HG02943 (cell line): ENCODE measurements around the gene ACSS1.

Experiments
- ATAC-seq: cut with Tn5 transposase; IDR thresholded peaks from one replicate; pipeline ENCODE4 v1.9.1; 2021; ENCODE audit warnings: mild to moderate bottlenecking, low read depth, moderate library complexity; ENCODE audit not compliant: unreplicated experiment

ACSS1 gene

GRCh38 chr20:24980291-24981053, 77.5 kb downstream of the ACSS1 start:
- no peak for ATAC-seq

- no peak for ATAC-seq
These were observed 78.6 kb downstream of the ACSS1 start for GRCh38 chr20:24979036-24979960.

GRCh38 chr20:24978513-24978912, 79.4 kb downstream of the ACSS1 start:
- no peak for ATAC-seq

- ATAC-seq, result no peak
These were observed 80.1 kb downstream of the ACSS1 start for GRCh38 chr20:24977797-24978196.

- ATAC-seq, result no peak
These were observed 80.6 kb downstream of the ACSS1 start for GRCh38 chr20:24977336-24977735.

GRCh38 chr20:24972341-24972740, 85.6 kb downstream of the ACSS1 start:
- no peak for ATAC-seq

GRCh38 chr20:24971376-24972101, 86.4 kb downstream of the ACSS1 start:
- no peak for ATAC-seq

- no peak for ATAC-seq
These were observed 87.2 kb downstream of the ACSS1 start for GRCh38 chr20:24970754-24971153.

GRCh38 chr20:24970030-24970553, 87.8 kb downstream of the ACSS1 start:
- no peak for ATAC-seq

GRCh38 chr20:24969186-24970029, 88.5 kb downstream of the ACSS1 start:
- ATAC-seq, result no peak

- no peak for ATAC-seq
These were observed 89.6 kb downstream of the ACSS1 start for GRCh38 chr20:24968278-24968800.

- ATAC-seq, result no peak
These were observed 91.5 kb downstream of the ACSS1 start for GRCh38 chr20:24966317-24967012.

- no peak for ATAC-seq
These were observed 92.6 kb downstream of the ACSS1 start for GRCh38 chr20:24965065-24965919.

- ATAC-seq, result no peak
These were observed 93.5 kb downstream of the ACSS1 start for GRCh38 chr20:24964506-24964840.

- ATAC-seq, result no peak
These were observed 94.0 kb downstream of the ACSS1 start for GRCh38 chr20:24963672-24964505.

GRCh38 chr20:24962510-24962909, 95.4 kb downstream of the ACSS1 start:
- ATAC-seq, result no peak

- no peak for ATAC-seq
These were observed 95.8 kb downstream of the ACSS1 start for GRCh38 chr20:24962182-24962492.
